ENCODE results near the gene INS. TPM values are rescaled to one million over a fixed set of nuclear protein-coding genes. Genes with fewer than 3 reads are reported as not detected.

The INS gene
- total and polyA plus RNA-seq, 2 of the 13 experiments (the other 11 are each of a cell fraction or from before 2014, with no cell fraction given), result not detected

GRCh38 chr11:2203440-2204259 is 42.6 kb upstream of the INS start (continued):
- no peak for TF ChIP-seq MLXIP (CRISPR knock-in tag; IDR thresholded peaks at IDR 0.05; ENCODE audit: borderline replicate concordance)
- TF ChIP-seq ZNF704 (CRISPR knock-in tag; IDR thresholded peaks at IDR 0.05; ENCODE audit: borderline replicate concordance), result no peak
- peak; percentile 72 for TF ChIP-seq ZNF788 (CRISPR knock-in tag; IDR thresholded peaks at IDR 0.05; ENCODE audit: borderline replicate concordance)
- no peak for TF ChIP-seq ZNF451 (CRISPR knock-in tag; IDR thresholded peaks at IDR 0.05)
- no peak for TF ChIP-seq ZNF333 (CRISPR knock-in tag; IDR thresholded peaks at IDR 0.05; ENCODE audit: borderline replicate concordance)
- TF ChIP-seq ATF1 (CRISPR knock-in tag; IDR thresholded peaks at IDR 0.05), result no peak
- TF ChIP-seq AGO1 (IDR thresholded peaks at IDR 0.05; ENCODE audit: low read depth, low read length, poor library complexity, severe bottlenecking), result no peak
- TF ChIP-seq PAXIP1 (CRISPR knock-in tag; conservative IDR thresholded peaks at IDR 0.05), result peak; percentile 78
- TF ChIP-seq TFAP4 (IDR thresholded peaks at IDR 0.05; ENCODE audit: borderline replicate concordance, low read depth), result no peak; the same call in 1 of the 2 replicates
- no peak for TF ChIP-seq ZNF775 (CRISPR knock-in tag; IDR thresholded peaks at IDR 0.05; ENCODE audit: borderline replicate concordance)
- TF ChIP-seq, protein P1, sequence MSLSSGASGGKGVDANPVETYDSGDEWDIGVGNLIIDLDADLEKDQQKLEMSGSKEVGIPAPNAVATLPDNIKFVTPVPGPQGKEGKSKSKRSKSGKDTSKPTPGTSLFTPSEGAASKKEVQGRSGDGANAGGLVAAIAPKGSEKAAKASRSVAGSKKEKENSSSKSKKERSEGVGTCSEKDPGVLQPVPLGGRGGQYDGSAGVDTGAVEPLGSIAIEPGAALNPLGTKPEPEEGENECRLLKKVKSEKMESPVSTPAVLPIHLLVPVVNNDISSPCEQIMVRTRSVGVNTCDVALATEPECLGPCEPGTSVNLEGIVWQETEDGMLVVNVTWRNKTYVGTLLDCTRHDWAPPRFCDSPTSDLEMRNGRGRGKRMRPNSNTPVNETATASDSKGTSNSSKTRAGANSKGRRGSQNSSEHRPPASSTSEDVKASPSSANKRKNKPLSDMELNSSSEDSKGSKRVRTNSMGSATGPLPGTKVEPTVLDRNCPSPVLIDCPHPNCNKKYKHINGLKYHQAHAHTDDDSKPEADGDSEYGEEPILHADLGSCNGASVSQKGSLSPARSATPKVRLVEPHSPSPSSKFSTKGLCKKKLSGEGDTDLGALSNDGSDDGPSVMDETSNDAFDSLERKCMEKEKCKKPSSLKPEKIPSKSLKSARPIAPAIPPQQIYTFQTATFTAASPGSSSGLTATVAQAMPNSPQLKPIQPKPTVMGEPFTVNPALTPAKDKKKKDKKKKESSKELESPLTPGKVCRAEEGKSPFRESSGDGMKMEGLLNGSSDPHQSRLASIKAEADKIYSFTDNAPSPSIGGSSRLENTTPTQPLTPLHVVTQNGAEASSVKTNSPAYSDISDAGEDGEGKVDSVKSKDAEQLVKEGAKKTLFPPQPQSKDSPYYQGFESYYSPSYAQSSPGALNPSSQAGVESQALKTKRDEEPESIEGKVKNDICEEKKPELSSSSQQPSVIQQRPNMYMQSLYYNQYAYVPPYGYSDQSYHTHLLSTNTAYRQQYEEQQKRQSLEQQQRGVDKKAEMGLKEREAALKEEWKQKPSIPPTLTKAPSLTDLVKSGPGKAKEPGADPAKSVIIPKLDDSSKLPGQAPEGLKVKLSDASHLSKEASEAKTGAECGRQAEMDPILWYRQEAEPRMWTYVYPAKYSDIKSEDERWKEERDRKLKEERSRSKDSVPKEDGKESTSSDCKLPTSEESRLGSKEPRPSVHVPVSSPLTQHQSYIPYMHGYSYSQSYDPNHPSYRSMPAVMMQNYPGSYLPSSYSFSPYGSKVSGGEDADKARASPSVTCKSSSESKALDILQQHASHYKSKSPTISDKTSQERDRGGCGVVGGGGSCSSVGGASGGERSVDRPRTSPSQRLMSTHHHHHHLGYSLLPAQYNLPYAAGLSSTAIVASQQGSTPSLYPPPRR (CRISPR knock-in tag; IDR thresholded peaks at IDR 0.05; ENCODE audit: borderline replicate concordance), result 0 out of 2 replicates have a peak, but pooled peaks have one; percentile 51
- TF ChIP-seq YEATS2 (CRISPR knock-in tag; IDR thresholded peaks at IDR 0.05; ENCODE audit: borderline replicate concordance), result no peak
- TF ChIP-seq NCOA1 (CRISPR knock-in tag; IDR thresholded peaks at IDR 0.05), result no peak

All from HepG2 (cell line).